GM12865 (cell line): ENCODE measurements around the gene HEYL.

ENCODE experiments used
- DNase-seq: peaks from one replicate; pipeline ENCODE4 v3.0.0; 2010; ENCODE audit warnings: low read depth
- H3K4me3 ChIP-seq: 2 replicates; pipeline ENCODE4 v1.5.1; 2011; ENCODE audit warnings: mild to moderate bottlenecking, low read depth, low read length, control low read depth
- TF ChIP-seq, protein P1 (sequence below): IDR thresholded peaks from 2 replicates; pipeline ENCODE4 v1.5.1; 2011; ENCODE audit warnings: low read length, control low read depth, low read depth, inconsistent platforms; ENCODE audit not compliant: insufficient read depth; ENCODE audit errors: missing control alignments

Gene HEYL

DNA sequence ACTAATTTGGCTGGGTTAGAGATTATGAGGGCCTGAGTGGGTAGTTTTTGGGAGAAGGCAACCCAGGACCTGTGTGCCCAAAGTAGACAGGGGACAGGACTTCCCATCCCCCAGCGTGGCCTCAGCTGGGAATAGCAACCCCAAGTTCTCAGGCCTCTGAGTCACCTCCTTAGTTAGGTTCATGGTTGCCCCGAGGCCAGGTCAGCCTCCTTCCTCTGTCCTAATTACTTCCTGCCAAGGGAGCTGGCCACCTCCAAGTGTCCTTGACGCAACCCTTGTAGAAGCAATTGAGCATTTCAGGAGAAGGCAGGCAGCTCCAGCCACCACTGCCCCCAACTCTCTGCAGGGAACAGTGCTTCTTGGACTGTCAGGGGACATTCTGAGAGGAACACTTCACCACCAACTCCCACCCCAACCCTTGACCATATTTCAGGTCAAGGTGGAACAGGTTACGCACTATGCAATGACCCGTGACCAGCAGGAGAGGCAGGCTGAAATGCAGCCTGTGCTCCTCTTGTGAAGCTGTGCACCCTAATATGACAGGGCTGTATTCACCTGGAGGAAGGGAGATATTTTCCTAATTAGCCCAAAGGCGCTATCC, 37.6 kb upstream of the HEYL start:
- TF ChIP-seq, protein P1, sequence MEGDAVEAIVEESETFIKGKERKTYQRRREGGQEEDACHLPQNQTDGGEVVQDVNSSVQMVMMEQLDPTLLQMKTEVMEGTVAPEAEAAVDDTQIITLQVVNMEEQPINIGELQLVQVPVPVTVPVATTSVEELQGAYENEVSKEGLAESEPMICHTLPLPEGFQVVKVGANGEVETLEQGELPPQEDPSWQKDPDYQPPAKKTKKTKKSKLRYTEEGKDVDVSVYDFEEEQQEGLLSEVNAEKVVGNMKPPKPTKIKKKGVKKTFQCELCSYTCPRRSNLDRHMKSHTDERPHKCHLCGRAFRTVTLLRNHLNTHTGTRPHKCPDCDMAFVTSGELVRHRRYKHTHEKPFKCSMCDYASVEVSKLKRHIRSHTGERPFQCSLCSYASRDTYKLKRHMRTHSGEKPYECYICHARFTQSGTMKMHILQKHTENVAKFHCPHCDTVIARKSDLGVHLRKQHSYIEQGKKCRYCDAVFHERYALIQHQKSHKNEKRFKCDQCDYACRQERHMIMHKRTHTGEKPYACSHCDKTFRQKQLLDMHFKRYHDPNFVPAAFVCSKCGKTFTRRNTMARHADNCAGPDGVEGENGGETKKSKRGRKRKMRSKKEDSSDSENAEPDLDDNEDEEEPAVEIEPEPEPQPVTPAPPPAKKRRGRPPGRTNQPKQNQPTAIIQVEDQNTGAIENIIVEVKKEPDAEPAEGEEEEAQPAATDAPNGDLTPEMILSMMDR, result no peak
- DNase-seq, result no peak
- no peak overlapping the region for H3K4me3 ChIP-seq

DNA sequence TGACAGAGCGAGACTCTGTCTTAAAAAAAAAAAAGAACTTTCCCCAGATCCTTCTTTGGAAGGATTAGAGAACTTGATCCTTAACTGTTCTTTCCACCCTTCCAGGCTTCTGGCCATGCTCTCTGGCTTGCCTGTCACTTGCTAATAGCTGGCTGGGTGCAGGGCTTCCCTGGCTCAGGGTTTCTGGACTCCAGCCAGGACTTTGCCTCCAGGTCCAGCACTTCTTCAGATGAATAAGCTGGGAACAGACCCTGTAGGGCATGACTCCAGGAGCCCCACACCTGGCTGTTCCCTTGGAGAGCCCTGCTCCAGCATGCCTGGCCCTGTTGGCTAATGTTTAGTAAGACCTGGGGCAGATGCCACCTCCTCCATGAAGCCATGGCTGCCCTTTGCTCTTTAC, 35.8 kb upstream of the HEYL start:
- H3K4me3 ChIP-seq, result no peak overlapping the region
- TF ChIP-seq, protein P1, result no peak
- no peak for DNase-seq

DNA sequence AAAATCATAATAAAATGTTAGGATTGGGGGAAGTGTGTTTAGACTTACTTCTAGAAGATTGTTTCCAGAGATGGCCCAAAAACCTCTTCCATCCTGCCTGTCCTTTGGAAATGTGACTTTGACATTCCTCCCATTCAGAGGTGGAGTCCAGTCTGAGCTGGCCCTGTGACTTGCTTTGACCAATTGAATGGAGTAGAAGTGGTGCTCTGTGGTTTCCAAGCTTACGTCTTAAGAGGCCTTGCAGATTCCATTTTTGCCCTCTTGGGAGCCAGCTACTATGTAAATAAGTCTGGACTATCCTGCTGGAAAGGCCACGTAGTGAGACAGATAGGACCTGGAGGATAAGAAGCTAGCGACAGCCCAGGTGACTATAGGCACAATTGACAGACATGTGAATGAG, 33.8 kb upstream of the HEYL start:
- no peak overlapping the region for H3K4me3 ChIP-seq
- TF ChIP-seq, protein P1, result no peak
- no peak for DNase-seq

DNA sequence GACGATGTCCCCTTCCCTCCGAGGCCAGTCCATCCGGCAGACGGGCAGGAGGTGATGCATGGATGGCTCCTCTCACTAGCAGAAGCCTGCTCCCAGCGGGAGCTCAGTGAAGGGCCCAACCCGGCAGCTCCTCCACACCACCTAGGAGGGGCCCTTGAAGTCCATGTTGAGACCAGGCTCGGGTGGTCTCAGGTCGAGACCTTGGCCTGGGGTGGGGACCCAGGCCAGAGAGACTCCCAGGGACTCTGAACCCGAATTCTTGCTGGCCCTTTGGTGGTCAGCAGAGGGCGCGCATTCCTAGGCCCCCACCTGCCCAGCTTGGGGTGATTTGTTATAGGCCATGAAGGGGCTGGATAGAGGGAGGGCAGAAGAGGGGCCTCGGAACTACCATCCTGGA, 33.1 kb upstream of the HEYL start:
- TF ChIP-seq, protein P1, result peak; percentile 76
- DNase-seq, result peak; percentile 49
- H3K4me3 ChIP-seq, result no peak overlapping the region

DNA sequence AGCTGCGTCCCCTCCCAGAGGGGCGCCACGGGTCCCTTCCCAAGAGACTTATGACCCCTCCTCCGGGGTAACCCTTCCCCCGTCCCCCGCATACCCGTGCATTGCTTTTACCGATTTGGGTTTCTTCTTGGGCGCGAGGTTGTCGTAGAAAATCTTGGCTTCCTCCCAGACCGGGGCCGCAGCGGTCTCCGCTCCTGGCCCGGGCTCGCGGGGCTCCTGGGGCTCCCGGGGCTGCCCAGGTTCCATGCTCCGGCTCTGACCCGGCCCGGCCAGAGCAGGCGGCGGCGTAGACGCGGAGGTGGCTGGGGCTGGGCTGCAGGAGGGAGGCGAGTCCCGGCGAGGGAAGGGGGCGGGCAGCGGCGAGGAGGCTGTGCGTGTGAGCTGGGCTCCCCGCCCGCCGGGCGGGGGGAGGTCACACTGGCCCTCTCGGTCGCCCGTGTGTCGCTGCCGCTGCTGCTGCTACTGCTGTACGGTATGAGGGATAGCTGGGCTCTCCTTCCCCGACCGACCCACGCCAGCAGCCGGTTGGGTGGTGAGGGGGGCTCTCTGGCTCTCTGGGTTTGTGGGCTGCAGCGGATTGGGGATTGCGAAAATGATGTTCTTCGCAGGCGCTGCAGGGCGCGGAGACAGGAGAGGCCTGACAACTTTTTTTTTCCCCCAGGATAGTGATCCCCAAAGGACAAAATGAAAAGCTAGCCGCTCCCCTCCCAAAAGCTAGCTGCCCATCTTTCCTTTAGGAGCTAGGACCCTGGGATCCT, 32.5 kb upstream of the HEYL start, which contains the start of gene NT5C1A:
NT5C1A (minus strand) TSS at position 315 of the 758 bp plus-strand sequence; CDS start at position 246, 69 bp downstream.
- TF ChIP-seq, protein P1, result no peak
- peak within 1 kb of the TSS; percentile 50 for H3K4me3 ChIP-seq
- peak; percentile 45 for DNase-seq

DNA sequence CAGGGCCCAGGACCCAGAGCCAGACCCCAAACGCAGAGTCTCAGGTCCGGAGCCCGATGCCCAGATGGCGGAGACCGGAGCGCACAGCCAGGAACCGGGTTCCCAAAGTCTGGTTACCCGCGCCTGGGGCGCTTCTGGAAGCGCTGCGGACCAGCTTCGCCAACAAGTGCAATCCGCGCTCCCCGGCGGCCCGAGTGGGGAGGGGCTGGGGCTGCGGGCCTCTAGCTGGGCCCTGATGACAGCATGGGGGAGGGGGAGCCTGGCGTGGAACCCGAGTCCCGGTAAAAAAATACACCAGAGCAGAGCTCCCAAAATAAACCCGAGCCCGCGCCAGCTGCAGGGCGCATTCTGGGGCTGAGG, 32.0 kb upstream of the HEYL start:
- H3K4me3 ChIP-seq, result peak overlapping the region; percentile 50
- TF ChIP-seq, protein P1, result no peak
- DNase-seq, result no peak
